K562 (cell line): Measurements from ENCODE around the gene POMC. TPM values are rescaled to one million over a fixed set of nuclear protein-coding genes. Genes with fewer than 3 reads are reported as not detected.

Experiments
- ATAC-seq: fragments of 200-7000 bp; cut with Tn5 transposase; 3 replicates; pipeline ENCODE4 v1.9.1; 2020; ENCODE audit warnings: moderate library complexity
- BruUV-seq: library from RNA; stranded (reverse); fragments of 400-500 nt; replicated peaks from 2 replicates; lab custom pipeline; 2021; lab: Mats Ljungman, UMichigan
- CTCF ChIA-PET: fragments of 300-600 bp; formaldehyde crosslinking; extraction: SDS; loops from one replicate; lab custom pipeline; 2021; ENCODE audit warnings: low intra/inter-chr PET ratio; lab: Yijun Ruan, JAX
- POLR2A ChIA-PET: fragments of 300-600, 350-650 bp; sonication (Branson Sonifier 250); formaldehyde crosslinking; extraction: SDS; loops from one replicate; lab custom pipeline; 2021; ENCODE audit warnings: antibody characterized with exemption, inconsistent platforms; lab: Yijun Ruan, JAX
- DNase-seq, 4 experiments: peaks; one replicate each; pipeline versions ENCODE4 v3.0.0 to v3.0.0-alpha.2; 2011 to 2018; ENCODE audit warnings: low spot score in 3 of 4, mixed read lengths in 3 of 4; ENCODE audit errors: extremely low read depth in 1 of 4
- FAIRE-seq: peaks from 2 replicates; lab custom pipeline; 2011; peaks lifted over from hg19 to GRCh38; lab: Jason Lieb, UNC
- H2AFZ ChIP-seq: 2 replicates; pipeline ENCODE4 v1.6.0; 2011; ENCODE audit warnings: low read depth, low read length, control low read depth, inconsistent platforms
- H3K27ac ChIP-seq: fragments of 200-600 bp; 3 replicates; pipeline ENCODE4 v1.8.0; 2011; ENCODE audit warnings: low read depth, mild to moderate bottlenecking, control low read depth, inconsistent platforms, low read length, moderate library complexity, mixed read lengths; ENCODE audit errors: extremely low read depth
- H3K27me3 ChIP-seq, 2 experiments: fragments of 300-600 bp in 1 of 2; 2 replicates in 1 of 2; 3 replicates in 1 of 2; pipeline versions ENCODE4 v1.6.0 to v1.8.0; 2011; ENCODE audit warnings: inconsistent platforms in 2 of 2, low read length in 2 of 2, mild to moderate bottlenecking in 1 of 2, mixed read lengths in 1 of 2, moderate library complexity in 1 of 2; ENCODE audit not compliant: control insufficient read depth in 2 of 2, insufficient read depth in 2 of 2
- H3K36me3 ChIP-seq: fragments of 300-600 bp; 3 replicates; pipeline ENCODE4 v1.8.0; 2011; ENCODE audit warnings: mild to moderate bottlenecking, low read length, inconsistent platforms; ENCODE audit not compliant: control insufficient read depth, insufficient read depth
- H3K4me1 ChIP-seq, 2 experiments: fragments of 200-600 bp in 1 of 2; replicated peaks in 1 of 2; 2 replicates in 1 of 2; 3 replicates in 1 of 2; pipeline versions ENCODE4 v1.5.1 to v1.8.0; 2011; ENCODE audit warnings: inconsistent platforms in 2 of 2, low read length in 2 of 2, mild to moderate bottlenecking in 1 of 2, mixed read lengths in 1 of 2, moderate library complexity in 1 of 2; ENCODE audit not compliant: control insufficient read depth in 2 of 2, insufficient read depth in 2 of 2
- H3K4me2 ChIP-seq: 2 replicates; pipeline ENCODE4 v1.6.1; 2011; ENCODE audit warnings: low read length, control low read depth, inconsistent platforms, mixed read lengths; ENCODE audit not compliant: insufficient read depth
- H3K4me3 ChIP-seq: fragments of 200-600 bp; sonication (generic), shearing (Covaris generic); 2 replicates; pipeline ENCODE4 v1.5.1; 2016; ENCODE audit warnings: control low read depth, inconsistent platforms
- H3K79me2 ChIP-seq: fragments of 200-600 bp; 3 replicates; pipeline ENCODE4 v1.8.0; 2011; ENCODE audit warnings: low read length, inconsistent platforms; ENCODE audit not compliant: control insufficient read depth, insufficient read depth
- H3K9ac ChIP-seq, 2 experiments: 2 replicates each; pipeline versions ENCODE4 v1.6.0 to v1.6.1; 2011; ENCODE audit warnings: low read depth in 2 of 2, low read length in 2 of 2, control low read depth in 1 of 2, inconsistent platforms in 1 of 2, mild to moderate bottlenecking in 1 of 2, mixed read lengths in 1 of 2; ENCODE audit not compliant: insufficient read depth in 1 of 2
- H3K9me1 ChIP-seq: one replicate; pipeline ENCODE4 v1.6.0; 2011; ENCODE audit warnings: inconsistent platforms, mild to moderate bottlenecking, low read length, moderate library complexity; ENCODE audit not compliant: control insufficient read depth, insufficient read depth
- H3K9me3 ChIP-seq: replicated peaks from 2 replicates; pipeline ENCODE4 v1.5.1; 2011; ENCODE audit warnings: low read depth, low read length, inconsistent platforms; ENCODE audit not compliant: control insufficient read depth, insufficient read depth
- H4K20me1 ChIP-seq: replicated peaks from 2 replicates; pipeline ENCODE4 v1.6.1; 2011; ENCODE audit warnings: low read length, inconsistent platforms, mixed read lengths; ENCODE audit not compliant: control insufficient read depth, insufficient read depth
- CREBBP ChIP-seq: IDR thresholded peaks from one replicate; pipeline ENCODE4 v1.6.1; 2012; ENCODE audit warnings: low read depth, mild to moderate bottlenecking, control low read depth, inconsistent platforms, low read length
- ESRRA ChIP-seq: fragments of 450-650 bp; IDR thresholded peaks from 2 replicates; pipeline ENCODE4 v1.6.1; 2014; ENCODE audit warnings: low read depth, mild to moderate bottlenecking, moderate library complexity, borderline replicate concordance
- HNRNPK ChIP-seq: fragments of 200-400 bp; formaldehyde crosslinking; IDR thresholded peaks from one replicate; pipeline ENCODE4 v1.6.1; 2018; ENCODE audit warnings: mild to moderate bottlenecking, low read depth, low read length; ENCODE audit not compliant: poor library complexity, severe bottlenecking
- MTA3 ChIP-seq: fragments of 450-650 bp; formaldehyde crosslinking; IDR thresholded peaks from 2 replicates; pipeline ENCODE4 v1.6.1; 2017; ENCODE audit warnings: mild to moderate bottlenecking, borderline replicate concordance
- NR2C1 ChIP-seq, 2 experiments: fragments of 450-650 bp; IDR thresholded peaks; 2 replicates each; pipeline ENCODE4 v1.6.1; 2017; ENCODE audit warnings: mild to moderate bottlenecking in 2 of 2, antibody characterized with exemption in 1 of 2, inconsistent platforms in 1 of 2, missing compliant biosample characterization in 1 of 2, missing genetic modification characterization in 1 of 2
- RB1 ChIP-seq: fragments of 450-650 bp; IDR thresholded peaks from 2 replicates; pipeline ENCODE4 v1.6.1; 2017; ENCODE audit warnings: low read depth, mild to moderate bottlenecking
- SETDB1 ChIP-seq: IDR thresholded peaks from one replicate; pipeline ENCODE4 v1.6.1; 2012; ENCODE audit warnings: low read length, control low read depth, inconsistent platforms
- TAF15 ChIP-seq: fragments of 200-400 bp; formaldehyde crosslinking; IDR thresholded peaks from 2 replicates; pipeline ENCODE4 v1.6.1; 2017; ENCODE audit warnings: mild to moderate bottlenecking, low read depth, low read length, moderate library complexity
- TCF15 ChIP-seq: fragments of 250-450 bp; sonication (Bioruptor Pico); IDR thresholded peaks from 2 replicates; pipeline ENCODE4 v1.8.0; 2022; ENCODE audit warnings: moderate library complexity, mild to moderate bottlenecking, inconsistent platforms
- THRAP3 ChIP-seq: fragments of 450-650 bp; IDR thresholded peaks from 2 replicates; pipeline ENCODE4 v1.6.1; 2016; ENCODE audit warnings: mild to moderate bottlenecking, inconsistent platforms, borderline replicate concordance
- U2AF2 ChIP-seq: fragments of 200-400 bp; formaldehyde crosslinking; optimal IDR thresholded peaks from 2 replicates; pipeline ENCODE3; 2017; ENCODE audit warnings: low read depth, mild to moderate bottlenecking, low read length
- ZNF696 ChIP-seq: fragments of 250-450 bp; sonication (Bioruptor Pico); conservative IDR thresholded peaks from 2 replicates; pipeline ENCODE4 v1.4.0; 2020; ENCODE audit warnings: mild to moderate bottlenecking, moderate library complexity
- WGBS: fragments of 100-300 bp; shearing (Covaris generic); methylation state at CpG from one replicate; pipeline ENCODE4 v1.1.6; 2016; ENCODE audit warnings: low coverage, mixed read lengths; ENCODE audit not compliant: insufficient coverage; ENCODE audit errors: missing lambda C conversion rate; 5-methylcytosine and 5-hydroxymethylcytosine counted together
- in situ Hi-C: fragments of 300-500 bp; cut with MboI; formaldehyde crosslinking; loops from 4 replicates; pipeline ENCODE4 v1.15.0; 2018; ENCODE audit warnings: inconsistent platforms, mixed read lengths
- intact Hi-C: fragments of 100-400 bp; cut with micrococcal nuclease; formaldehyde crosslinking; loops from 2 replicates; pipeline ENCODE4 v1.14.2; 2022
- polyA plus RNA-seq, 8 experiments: library from polyadenylated mRNA; depleted of rRNA in 4 of 8; stranded (reverse) in 5 of 8; unstranded in 3 of 8; fragments of >200 nt; fragmentation: Nextera tagmentation in 2 of 8; fragmentation: Illumina TruSeq in 1 of 8; extraction: Ambion mirVana in 2 of 8; extraction: Trizol in 1 of 8; gene quantifications; 2 replicates each; pipeline versions ENCODE4 v1.2.1 to v1.2.3, GENCODE V29; 2011 to 2014; ENCODE audit warnings: inconsistent platforms in 1 of 8, missing spikeins in 1 of 8
- total RNA-seq, 7 experiments: library from RNA; depleted of rRNA in 6 of 7; stranded (reverse); fragments of >200 nt in 6 of 7; fragmentation: Illumina TruSeq in 2 of 7; extraction: Trizol in 2 of 7; gene quantifications; 2 replicates each; pipeline versions ENCODE4 v1.2.1 to v1.2.3, GENCODE V29; 2011 to 2021; ENCODE audit warnings: low replicate concordance in 1 of 7

Gene POMC
- total and polyA plus RNA-seq, 9 of the 15 experiments (the other 6 are each of a cell fraction or from before 2014, with no cell fraction given) = not detected

- Histone ChIP-seq H3K4me1 (peaks cover 2 to 5% of the 10 kb centered on the region in 2 experiments; a peak in 2 of 5 replicates), H2AFZ (no peak overlapping the region), H3K4me2 (no peak overlapping the region)
These were observed 47.7 kb upstream of the POMC start for GRCh38 chr2:25215948-25216679.

More at GRCh38 chr2:25215948-25216679, 47.7 kb upstream of the POMC start:
- CTCF ChIA-PET = no interaction called here
- Histone ChIP-seq H3K27ac (no peak overlapping the region), H3K9me3 (no peaks in the 10 kb centered on the region), H3K9ac (no peak overlapping the region), H3K79me2 (no peaks in the 10 kb centered on the region)
- WGBS = 85% methylated on average over 21 of the region's 71 CpGs
- FAIRE-seq (no peak), ATAC-seq (no peak)
- POLR2A ChIA-PET = no interaction called here
- intact Hi-C loops = no loop called here
- BruUV-seq = no TSS peak
- TF ChIP-seq RB1 (no peak), U2AF2 (no peak), TCF15 (CRISPR knock-in tag) (no peak), SETDB1 (no peak), TAF15 (no peak), ESRRA (no peak), MTA3 (no peak), THRAP3 (no peak), HNRNPK (no peak), NR2C1 (IDR thresholded peaks at IDR 0.05) (no peak), NR2C1 (tag; IDR thresholded peaks at IDR 0.05) (no peak), ZNF696 (CRISPR knock-in tag) (no peak), CREBBP (no peak)
- TF ChIP-seq, all 486 proteins: peak for 0
- in situ Hi-C loops = no loop called here
- Histone ChIP-seq H3K4me3 (no peak overlapping the region), H3K27me3 (no peaks in the 10 kb centered on the region), H3K9me1 (no peaks in the 10 kb centered on the region), H4K20me1 (no peaks in the 10 kb centered on the region), H3K36me3 (no peaks in the 10 kb centered on the region)
- no peak for DNase-seq
